GM18861 (cell line): ENCODE data around the gene SLC66A1.

Experiments used
- ATAC-seq: cut with Tn5 transposase; IDR thresholded peaks from one replicate; pipeline ENCODE4 v1.9.1; 2021; ENCODE audit not compliant: unreplicated experiment

Gene SLC66A1

DNA sequence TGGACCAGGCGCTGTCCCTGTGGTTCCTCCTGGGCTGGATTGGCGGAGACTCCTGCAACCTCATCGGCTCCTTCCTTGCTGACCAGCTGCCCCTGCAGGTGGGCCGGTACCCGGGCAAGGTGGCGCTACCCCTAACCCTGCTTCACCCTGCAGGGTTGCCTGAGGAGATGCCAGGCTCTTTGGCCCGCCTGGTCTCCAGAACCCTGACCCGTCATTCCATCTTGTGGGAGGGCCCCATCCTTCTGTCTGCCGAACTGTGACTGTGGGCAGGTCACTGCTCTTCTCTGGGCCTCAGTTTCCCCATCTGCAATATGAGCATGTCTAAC, 12.5 kb downstream of the SLC66A1 start:
- ATAC-seq = no peak

DNA sequence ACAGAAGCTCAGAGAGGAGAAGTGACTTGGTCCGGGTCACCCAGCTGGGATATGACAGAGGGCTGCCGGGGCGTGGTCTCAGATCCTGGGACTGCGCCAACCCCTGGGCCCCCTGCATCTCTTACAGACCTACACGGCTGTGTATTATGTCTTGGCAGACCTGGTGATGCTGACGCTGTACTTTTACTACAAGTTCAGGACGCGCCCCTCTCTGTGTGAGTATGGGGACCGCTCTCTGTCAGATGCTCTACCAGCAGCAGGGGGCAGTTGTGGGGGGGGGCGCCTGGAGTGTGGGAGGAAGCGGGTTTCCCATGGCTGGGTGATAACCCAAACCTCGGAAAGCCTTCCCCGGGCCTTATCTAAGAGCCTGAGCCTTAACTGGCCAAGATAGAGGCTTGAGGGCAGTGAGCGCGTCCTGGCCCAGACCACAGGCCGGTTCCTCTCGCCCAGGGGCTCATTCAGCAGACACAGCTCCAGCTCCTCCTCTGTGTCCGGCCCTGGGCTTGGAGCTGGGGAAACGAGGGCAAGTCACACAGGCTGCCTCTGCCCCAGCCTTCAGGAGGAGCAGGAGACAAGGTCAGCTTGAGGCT, 13.3 kb downstream of the SLC66A1 start:
- ATAC-seq = no peak

DNA sequence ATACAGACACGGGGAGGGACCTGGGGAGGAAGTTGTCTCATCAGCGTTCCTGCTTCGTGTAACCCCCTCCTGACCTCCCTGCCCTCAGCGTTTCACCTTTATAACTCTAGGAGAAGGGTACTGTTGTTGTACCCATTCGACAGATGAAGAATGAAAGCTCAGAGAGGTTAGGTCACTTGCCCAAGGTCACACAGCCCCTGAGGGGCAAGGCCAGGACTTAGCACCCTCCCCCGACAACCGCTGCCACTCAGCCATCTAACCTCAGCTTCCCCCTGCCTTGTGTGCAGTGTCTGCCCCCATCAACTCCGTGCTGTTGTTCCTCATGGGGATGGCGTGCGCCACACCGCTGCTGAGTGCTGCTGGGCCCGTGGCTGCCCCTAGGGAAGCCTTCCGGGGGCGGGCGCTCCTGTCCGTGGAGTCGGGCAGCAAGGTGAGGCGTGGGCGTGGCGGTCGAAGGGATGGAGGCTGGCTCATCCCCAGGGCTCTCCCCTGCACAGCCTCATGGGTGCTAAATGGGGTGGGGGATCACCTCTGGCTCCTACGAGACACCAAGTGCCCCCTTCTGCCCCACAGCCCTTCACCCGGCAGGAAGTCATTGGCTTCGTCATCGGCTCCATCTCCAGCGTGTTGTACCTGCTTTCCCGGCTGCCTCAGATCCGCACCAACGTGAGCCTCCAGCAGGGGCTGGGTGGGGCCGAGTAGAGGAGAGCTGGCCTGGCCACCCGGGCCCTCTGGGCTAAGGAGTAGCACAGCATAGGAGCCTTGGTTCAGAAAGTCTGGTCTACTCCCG, 14.0 kb downstream of the SLC66A1 start:
- ATAC-seq = no peak

DNA sequence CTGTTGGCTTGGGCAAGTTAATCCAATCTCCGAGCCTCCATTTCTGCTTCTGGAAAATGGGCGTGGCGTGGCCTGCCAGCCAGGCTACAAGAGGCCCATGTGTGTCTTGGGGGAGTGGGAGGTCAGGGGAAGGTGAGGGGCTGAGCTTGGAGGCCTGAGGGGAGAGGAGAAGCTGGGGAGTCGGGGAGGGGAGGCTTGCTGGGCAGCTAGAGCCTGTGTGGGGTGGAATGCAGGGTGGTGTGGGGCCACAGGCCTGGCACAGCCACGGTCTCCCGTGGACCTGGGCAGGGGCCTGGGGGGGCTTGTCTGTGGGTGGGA, 14.6 kb downstream of the SLC66A1 start:
- no peak for ATAC-seq

DNA sequence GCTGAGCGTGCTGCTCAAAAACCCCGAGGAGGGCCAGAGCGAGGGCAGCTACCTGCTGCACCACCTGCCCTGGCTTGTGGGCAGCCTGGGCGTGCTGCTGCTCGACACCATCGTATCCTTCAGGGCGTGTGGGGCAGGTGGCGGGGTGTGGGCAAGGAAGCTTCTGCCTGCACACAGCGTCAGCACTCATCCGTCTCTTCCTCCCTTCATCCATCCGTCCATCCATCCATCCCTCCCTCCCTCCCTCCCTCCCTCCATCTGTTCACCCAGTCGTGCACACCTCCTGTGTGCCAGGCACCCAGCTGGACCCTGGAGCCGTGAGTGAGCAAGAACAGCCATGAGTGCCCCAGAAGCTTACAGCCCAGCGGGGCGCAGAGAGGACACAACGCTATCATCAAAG, 15.2 kb downstream of the SLC66A1 start:
- no peak for ATAC-seq

DNA sequence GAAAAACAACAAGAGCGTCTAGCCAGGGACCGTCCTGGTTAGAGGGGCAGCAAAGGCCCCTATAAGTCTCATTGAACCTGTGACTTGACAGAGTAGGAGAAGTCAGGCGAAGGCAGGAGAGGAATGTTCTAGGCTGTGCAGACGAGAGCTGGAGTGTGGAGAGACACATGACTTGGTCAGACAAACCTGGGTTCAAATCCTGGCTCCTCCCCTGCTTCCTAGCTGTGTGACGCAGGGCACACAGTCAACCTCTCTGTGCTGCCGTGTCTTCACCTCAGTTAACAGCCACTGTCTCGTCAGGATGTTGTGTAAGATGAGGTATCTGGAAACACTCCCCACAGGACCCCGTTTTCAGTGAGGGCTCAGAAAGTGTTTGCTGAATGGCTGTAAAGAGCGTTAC, 15.6 kb downstream of the SLC66A1 start:
- ATAC-seq = no peak

DNA sequence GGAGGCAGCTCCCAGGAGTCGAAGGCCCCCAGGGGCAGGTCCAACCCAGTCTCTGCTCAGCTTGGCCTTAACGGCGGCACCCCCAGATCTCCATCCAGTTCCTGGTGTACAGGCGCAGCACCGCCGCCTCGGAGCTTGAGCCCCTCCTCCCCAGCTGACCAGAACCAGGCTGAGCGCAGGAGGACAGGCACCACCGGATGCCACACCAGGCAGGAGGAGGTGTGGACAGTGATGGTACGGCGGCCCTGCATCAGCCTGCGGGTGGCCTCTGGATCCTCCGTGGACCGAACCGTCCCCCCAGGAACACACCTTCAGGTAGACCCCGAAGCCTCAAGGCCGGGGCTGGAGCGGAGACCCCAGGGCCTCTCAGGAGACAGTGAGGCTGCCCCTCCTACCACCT, 16.4 kb downstream of the SLC66A1 start:
- no peak for ATAC-seq

DNA sequence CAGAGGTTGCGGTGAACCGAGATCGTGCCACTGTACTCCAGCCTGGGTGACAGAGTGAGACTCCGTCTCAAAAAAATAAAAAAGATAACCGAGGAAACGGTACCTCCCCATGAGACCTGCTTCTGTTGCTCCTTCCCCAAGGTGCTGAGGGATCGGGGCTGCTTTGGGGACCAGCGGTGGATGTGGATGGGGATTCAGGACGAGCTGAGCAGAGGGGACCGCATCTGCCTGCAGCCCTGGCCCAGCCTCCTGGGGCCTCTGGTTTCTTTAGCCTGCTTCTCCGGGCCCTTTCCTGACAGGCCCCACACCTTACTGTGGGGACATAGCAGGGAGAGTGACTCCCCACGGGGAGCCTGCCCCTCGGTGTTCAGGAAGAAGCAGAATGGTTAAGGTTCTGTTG, 17.1 kb downstream of the SLC66A1 start:
- no peak for ATAC-seq

DNA sequence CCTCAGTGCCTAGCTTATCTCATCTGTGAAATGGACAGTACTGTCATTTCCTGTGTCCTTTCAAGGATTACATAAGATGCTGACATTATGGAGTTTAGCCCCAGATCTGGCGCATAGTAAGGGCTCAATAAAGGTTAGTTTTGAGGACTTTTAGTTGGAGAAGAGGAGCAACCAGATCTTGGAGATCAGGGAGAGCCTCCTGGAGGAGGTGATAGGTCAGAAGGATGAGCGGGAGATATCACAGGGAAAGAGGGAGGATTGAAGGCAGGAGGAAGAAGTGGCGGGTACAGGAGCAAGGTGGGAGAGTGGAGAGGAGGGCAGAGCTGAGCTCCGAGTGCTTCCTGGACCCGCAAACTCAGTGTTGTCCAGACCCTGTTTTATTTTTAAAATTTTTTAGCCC, 17.5 kb downstream of the SLC66A1 start:
- no peak for ATAC-seq

DNA sequence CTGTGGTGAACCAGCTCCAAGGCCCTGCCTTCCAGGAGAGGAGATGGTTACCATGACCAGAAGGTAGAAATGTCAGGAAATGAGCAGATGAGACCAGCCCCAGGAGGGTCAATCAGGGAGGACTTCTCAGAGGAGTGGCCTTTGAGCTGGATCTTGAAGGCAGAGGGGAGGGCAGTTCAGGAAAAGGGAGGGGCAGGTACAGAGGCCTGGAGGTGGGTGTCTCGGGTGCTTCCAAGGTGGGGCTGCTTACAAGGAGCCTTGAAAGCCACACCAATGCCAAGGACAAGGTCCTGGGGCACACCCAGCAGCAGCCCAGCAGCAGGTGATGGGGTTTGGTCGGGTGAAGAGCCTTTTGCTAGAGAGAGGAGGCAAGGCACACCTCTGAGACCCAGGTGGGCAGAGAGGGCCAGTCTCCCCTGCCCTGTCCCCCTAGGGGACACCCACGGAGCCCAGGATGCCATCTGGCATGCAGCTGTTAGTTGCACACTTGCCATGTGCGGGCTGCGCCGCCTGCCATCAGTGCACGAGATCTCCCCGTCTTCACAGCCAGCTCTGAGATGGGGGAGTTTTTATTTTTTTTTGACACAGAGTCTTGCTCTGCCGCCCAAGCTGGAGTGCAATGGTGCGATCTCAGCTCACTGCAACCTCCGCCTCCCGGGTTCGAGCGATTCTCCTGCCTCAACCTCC, 18.5 kb downstream of the SLC66A1 start:
- ATAC-seq = no peak

DNA sequence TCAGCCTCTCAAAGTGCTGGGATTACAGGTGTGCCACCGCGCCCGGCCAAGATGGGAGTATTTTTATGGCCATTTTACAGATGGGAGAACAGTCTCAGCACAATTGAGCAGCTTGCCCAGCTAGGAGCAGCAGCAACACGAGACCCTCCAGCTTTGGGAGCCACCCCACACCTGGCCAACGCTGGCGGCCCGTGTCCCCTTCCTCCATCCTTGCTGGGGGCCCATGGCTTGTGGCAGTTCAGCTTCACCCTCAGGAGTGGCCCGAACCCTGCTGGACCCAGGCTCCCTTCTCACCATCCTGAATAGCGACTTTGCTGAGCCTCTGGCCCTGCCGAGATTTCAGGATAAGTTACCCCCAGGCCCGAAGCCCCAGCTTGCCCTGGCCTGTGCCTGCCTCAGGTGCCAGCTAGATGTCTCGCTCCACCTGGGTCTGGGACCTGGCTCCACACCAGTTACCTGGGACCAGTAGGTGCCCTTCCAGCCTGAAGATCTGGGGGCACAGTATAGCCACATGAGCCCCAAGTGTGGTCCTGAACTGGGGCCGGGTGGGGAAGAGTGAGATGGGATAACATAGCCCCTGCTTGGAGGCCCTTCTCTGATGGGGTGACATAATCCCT, 19.2 kb downstream of the SLC66A1 start:
- no peak for ATAC-seq

DNA sequence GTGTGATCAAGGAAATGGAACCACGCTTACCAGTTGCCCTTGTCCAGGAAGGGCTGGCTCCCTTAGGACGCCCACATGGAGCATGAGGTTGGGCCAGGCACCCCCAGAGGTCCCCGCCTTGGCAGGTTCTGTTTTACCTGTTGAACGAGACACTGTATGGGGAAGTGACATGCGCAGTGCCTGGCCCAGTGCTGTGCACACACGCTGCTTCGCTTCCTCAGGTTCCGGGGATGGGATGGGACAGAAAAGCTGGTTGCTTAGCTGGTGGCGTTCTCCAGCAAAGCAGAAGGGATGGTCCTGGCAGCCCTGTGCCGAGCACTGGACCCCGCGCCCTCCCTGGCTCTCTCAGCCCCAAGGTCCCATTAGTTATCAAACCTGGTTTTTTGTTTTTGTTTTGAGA, 20.7 kb downstream of the SLC66A1 start:
- no peak for ATAC-seq

DNA sequence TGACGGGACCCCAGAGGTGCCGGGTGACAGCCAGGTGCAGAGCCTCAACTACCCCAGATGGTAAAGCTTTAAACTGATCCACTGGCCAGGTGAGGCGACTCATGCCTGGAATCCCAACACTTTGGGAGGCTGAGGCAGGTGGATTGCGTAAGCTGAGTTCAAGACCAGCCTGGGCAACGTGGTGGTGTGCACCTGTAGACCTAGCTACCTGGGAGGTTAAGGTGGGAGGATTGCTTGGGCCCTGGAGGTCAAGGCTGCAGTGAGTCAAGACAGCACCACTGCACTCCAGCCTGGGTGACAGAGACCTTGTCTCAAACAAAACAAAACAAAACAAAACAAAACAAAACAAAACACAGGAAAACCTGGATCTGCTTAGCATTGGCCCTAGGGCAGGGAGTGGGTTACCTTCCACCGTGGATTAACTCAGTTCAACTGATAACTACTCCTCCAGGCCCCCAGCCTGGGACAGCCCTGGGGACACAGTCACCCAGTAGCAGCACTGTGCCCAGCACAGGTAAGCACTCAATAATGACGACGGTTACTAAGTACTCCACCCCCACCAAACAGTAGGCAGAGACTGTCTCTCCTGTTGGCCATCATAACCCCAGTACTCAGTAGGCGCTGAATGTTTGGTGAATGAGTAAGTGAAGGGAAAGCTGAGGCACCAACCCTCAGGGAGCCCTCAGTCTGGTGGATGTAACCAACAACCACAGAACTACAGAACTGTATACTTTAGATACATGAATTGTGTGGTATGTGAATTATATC, 21.6 kb downstream of the SLC66A1 start:
- no peak for ATAC-seq

DNA sequence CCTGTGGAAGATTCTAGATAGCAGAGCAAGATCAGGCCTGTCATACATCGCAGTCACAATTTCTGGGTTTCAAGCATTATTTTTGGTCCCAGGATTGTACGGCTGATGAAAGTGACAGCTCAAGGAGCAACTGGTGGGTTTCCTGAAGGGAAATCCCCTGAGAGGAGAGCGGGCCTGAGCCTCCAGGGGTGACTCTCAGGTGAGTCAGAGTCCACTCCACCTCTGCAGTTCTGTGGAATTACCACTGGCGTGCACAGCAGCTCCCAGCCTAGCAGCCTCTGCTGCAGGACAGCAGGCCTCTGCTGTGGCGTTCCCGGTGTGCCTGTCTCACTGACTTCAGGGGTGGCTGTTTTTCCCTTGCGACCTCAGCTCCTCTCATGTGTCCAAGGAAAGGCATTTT, 24.4 kb downstream of the SLC66A1 start:
- no peak for ATAC-seq

DNA sequence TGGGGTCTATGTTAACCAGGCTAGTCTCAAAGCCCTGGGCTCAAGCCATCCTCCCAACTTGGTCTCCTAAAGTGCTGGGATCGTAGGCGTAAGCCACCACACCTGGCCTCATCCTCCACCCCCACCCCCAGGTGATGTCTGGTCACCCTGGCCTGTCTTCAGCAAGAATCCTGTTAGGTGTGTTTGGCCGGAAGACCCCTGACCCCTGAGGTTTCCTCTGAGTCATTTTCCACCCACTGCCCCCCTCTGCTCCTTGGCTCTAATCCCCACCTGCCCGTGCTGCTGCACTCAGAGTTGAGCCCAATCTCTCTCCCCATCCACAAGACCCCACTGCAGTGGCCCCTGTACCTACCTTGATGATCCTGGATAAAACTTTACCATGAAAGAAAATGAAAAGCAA, 25.2 kb downstream of the SLC66A1 start:
- ATAC-seq = no peak

DNA sequence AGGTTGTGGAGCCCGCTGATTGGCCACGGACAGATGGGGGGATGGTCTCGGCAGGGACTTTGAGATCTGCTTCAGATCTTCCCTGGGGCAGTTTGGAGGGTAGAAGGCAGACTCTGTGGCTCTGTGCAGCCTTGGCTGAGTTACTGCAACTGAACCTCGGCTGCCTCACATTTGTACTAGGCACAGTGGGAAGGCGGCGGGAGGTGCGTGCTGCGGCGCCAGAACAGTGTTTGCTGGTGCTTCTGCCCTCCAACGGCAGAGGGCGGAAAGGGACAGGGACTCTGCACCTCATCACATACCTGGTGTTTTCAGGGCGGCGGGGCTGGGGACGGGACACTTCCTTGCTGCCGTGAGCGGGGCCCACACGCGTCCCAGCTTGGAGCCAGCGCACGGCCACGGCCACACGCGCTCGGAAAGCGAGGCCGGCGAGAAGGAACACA, 26.2 kb downstream of the SLC66A1 start:
- no peak for ATAC-seq

DNA sequence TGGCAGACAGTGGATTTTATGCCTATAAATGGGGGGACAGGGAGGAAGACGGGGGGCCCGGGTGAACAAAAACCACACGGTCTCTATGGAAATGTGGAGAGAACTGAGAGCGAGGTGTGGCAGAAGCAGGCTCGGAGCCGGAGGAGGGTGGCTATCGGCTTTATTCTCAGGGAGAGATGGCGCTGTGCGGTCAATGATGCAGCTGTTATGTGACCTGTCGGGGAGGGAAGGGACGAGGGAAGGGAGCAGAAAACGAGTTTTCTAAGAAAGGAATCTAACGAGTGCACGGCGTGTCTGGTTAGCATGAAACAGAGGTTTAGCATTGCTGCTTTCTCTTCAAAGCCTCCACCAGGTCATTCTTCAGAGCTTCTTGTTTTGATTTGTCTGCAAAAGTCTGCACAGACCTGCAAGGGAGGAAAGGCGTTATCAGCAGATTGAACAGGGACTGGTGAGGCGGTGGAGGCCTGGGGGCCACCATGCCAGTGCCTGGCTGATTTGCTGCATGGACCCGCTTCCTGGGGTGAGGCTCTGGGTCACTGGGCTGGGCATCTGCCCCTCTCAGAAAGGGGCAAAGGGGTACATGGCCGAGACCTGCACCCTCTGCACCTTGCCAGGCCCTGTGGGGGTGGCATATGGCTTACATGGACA, 27.2 kb downstream of the SLC66A1 start:
- no peak for ATAC-seq

DNA sequence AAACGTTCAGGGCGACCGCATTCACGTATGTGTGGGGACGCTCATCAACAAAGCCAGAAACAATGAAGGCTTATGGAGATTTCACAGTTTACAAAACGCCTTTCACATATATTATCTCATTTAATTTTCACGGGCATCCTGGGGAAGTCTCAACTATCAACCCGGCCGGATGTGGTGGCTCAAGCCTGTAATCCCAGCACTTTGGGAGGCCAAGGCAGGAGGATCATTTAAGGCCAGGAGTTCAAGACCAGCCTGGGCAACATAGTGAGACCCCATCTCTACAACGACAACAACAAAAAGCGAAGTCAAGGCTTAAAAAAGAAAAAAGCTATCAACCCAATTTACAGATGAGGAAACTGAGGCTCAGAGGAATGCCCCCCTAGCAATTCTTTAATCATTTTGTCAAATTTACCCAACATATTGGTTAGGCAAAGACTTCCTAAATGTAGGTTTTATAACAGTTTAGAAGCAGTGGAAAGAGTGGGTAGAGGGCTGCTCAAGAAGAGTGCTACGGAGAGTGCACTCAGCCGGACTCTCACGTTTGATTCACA, 28.3 kb downstream of the SLC66A1 start:
- no peak for ATAC-seq

DNA sequence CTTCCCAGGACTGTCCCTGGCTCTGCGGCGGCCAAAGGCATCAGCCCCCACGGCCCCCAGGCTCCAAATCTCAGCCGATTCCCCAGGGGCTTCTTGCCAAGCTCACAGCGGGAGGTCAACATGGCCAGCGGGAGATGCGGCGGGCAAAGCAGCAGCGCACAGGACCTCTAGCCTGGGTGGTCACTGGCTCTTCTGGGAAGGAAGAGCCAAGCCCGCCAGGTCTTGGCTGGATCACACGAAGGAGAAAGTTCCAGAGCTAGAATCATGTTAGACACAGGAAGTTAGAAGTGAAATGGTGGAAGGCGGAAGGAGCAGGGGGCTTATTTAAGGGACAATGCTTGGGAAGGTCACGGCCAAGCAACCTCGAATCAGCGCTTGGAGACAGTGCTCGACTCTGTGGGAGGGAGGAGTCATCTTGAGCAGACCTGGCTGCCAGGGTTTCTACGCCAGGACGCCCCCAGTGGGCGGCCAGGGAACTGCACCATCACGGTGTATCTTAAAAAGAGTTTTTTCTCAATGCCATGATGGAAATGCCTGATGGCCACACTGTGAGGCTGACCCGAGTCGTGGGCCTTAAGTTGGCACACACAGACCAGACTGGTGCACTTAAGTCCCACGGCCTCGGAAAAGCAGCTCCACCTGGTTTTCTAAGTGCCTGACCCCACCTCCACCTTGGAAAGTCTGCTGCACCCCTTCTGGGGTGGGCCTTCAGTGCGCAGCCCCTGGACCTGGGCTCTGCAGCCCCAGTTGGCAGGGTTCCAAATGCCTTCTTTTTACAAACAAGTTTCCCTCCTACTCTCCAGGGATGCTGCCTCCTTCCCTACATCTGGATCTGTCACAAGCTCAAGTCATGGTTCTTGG, 29.3 kb downstream of the SLC66A1 start:
- no peak for ATAC-seq
